Stimulated activated CD8-positive, alpha-beta memory T cell treated with anti-CD3 and anti-CD28 coated beads, Interleukin-12 subunit alpha, Interleukin-12 subunit beta, amount 100 ng/mL, for 1 hour (primary cell): Measurements from ENCODE around the gene BIRC3.
A peak's percentile ranks its signal among the peaks of the same experiment; 100 is the strongest.
"Not testable (repeated sequence)": the region's sequence is repeated elsewhere in the genome, so short reads cannot be mapped to it uniquely, and the experiment has no call there.

Source experiments
- DNase-seq: peaks from one replicate; pipeline ENCODE4 v3.0.0-alpha.2; 2020; ENCODE audit warnings: low read depth

The BIRC3 gene

DNA sequence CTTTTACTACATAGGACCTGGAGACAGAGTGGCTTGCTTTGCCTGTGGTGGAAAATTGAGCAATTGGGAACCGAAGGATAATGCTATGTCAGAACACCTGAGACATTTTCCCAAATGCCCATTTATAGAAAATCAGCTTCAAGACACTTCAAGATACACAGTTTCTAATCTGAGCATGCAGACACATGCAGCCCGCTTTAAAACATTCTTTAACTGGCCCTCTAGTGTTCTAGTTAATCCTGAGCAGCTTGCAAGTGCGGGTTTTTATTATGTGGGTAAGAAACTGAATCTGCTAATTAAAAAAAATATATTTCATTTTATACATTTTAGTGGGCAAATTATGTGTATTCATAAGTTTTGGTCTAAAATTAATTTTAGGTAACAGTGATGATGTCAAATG lies 7.8 kb downstream of the BIRC3 start:
- DNase-seq, result no peak

DNA sequence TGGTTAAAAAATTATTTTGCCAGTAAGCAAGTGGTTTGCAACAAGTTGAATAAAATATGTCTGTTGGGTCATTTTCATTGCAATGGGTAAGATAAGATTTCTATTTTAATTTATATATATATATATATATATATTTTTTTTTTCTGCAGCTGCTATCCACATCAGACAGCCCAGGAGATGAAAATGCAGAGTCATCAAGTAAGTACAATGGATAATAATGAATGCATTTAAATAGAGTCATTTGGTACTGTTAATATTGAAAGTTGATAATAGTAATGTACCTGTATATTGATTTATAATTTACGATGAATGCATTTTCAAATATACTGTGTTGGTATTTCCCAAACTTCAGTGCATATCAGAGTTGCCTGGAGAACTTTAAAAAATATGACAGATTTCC lies 11.5 kb downstream of the BIRC3 start:
- no peak for DNase-seq

GRCh38 chr11:102330231-102330630 lies 12.9 kb downstream of the BIRC3 start:
- no peak for DNase-seq

GRCh38 chr11:102331341-102331740 lies 14.1 kb downstream of the BIRC3 start:
- no peak for DNase-seq

DNA sequence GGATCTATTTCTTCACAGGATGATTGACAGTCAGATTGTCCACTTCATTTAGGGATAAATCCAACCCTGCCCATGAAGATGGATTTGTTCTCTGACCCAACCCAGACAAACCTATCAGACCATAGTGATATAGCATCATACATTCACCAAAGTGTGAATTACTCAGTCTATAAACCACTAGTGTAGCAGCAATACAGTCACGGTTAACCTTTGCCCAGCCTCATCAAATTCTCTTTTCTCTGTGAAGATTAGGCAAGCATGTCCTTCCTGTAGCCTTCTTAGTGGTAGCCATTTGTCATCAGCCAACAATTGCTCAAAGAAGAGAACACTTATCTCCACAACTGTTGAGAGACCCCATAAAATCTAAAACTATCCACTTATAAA lies 15.3 kb downstream of the BIRC3 start:
- DNase-seq, result no peak

- no peak for DNase-seq
These were observed 21.3 kb downstream of the BIRC3 start for GRCh38 chr11:102338479-102339010.

GRCh38 chr11:102341311-102341710 lies 24.0 kb downstream of the BIRC3 start:
- DNase-seq, result not testable (repeated sequence)

DNA sequence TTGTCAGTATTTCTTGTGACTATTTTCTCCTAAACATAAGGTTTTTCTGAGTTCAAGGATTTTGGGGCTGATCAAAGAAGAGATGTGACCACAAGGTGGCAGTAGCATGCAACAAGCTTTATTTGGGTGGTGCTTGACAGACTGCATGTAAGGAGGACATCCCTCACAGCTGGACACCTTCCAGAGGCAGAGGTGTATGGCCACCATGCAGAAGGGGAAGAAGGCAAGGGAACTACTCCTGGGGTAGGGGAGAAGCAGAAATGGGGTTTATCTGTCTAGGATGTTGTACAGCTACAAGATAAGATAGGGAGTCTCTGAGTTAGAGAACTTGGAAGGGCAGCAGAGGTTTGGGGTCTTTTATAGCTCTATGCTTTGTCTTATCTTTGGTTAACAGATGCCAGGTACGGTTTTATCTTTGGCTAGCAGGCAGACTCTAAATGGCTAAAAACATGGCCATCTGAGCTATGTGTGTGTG lies 24.6 kb downstream of the BIRC3 start:
- peak; percentile 66 for DNase-seq

DNA sequence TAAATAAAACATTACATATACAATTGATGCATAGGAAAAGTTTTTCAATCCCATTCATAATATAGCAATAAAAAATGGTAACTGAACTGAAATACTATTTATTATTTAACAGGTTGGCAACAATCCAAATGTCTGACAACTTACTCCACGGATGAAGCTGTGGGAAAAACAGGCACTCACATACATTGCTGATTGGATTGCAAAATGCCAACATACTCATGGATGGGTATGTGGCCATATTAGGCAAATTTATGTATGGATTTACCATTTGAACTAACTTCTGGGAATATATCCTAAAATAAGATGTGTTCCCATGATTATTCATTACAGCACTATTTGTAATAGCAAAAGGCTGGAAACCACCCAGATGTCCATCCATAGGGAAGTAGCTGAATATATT lies 26.5 kb downstream of the BIRC3 start:
- DNase-seq, result no peak

DNA sequence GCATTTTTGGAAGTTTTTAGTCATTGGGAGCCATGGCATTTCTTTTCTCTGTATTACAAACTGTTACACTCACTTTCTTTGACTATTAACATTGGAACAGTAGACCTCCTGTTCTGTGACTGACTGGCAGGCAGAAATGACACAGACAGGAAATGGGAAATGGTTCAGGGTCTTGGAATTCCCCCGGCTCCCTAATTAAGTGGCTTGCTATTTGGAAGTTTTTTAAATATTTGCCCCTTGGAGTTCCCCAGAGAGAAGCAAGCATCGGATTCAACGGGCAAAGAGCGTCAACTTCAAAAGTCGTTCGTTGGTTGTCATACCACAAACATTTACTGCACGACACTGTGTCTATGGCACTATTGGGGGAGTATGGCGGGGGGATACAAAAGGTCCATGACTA lies 28.6 kb downstream of the BIRC3 start:
- DNase-seq, result no peak

GRCh38 chr11:102346456-102346747 lies 29.1 kb downstream of the BIRC3 start:
- DNase-seq, result no peak

- peak; percentile 92 for DNase-seq
These were observed 29.6 kb downstream of the BIRC3 start, which contains the start of gene BIRC2 for GRCh38 chr11:102346748-102347461. TSS of gene BIRC2 (plus strand) at chr11:102347214. CDS start at chr11:102349855, 2,641 bp downstream.

GRCh38 chr11:102347462-102348370 lies 30.4 kb downstream of the BIRC3 start:
- DNase-seq, result no peak

GRCh38 chr11:102357116-102357515 lies 39.8 kb downstream of the BIRC3 start:
- DNase-seq, result no peak

- DNase-seq, result no peak
These were observed 42.1 kb downstream of the BIRC3 start for GRCh38 chr11:102359372-102359771.

DNA sequence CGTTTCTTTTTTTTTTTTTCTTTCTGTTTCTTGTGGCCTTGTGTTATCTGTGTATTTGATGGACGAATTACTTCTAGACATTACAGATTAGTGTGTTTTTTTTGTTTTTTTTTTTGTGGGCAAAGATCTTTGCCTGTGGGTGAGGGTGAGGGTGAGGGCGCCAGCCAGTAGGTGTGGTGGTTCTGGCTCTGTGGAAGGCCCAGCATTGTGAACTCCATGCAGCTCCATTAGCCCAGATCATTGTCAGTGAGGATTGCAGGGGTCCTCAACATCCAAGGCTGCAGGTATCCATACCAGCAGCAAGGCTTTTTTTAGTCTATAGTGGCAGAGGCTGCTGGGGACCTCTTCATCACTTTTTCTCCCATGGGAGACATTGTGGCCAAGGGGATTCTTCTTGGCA lies 43.4 kb downstream of the BIRC3 start:
- no peak for DNase-seq

DNA sequence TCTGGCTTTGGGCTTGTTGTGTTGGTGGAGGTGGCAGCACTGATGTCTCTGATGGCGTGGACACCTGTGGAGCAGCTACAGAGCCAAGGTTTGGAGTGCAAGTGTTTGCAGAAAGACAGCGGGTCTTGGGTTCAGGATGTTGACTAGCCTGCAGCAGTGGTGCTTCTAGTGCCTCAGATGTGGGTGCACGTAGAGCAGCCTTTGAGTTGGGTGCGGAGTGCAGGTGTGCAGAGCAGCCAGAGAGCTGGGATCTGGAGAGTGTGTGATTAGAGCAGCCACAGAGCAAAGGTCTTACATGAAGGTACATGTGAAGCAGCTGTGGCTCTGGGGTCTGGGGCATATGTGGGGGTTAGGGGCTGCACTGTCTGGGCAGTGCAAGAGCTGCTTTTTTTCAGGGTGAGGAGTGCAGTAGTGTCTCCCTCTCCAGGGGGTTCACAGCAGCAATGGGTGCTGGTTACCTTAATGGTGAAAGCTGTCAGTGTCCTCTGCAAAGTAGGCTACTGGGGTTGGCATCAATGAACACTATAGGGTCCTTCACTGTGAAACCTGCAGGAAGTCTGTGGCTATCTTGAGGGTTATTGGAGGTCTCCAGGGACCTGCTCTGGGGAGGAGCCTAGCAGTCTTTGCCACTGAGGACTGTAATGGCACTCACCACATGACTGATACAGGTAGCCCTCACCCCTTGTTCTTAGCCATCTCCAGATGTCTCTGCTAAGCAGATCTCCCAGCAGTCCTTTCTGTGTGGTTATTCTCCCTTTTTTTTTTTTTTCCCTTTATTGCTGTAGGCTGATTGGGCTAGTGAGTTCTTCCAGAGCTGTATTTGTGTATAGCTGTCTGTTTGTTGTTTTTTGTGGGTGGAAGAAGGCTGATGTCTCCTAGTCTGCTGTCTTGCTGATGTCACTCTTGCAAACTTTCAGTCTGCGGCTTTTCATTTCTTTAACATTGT lies 44.1 kb downstream of the BIRC3 start:
- DNase-seq, result no peak

DNA sequence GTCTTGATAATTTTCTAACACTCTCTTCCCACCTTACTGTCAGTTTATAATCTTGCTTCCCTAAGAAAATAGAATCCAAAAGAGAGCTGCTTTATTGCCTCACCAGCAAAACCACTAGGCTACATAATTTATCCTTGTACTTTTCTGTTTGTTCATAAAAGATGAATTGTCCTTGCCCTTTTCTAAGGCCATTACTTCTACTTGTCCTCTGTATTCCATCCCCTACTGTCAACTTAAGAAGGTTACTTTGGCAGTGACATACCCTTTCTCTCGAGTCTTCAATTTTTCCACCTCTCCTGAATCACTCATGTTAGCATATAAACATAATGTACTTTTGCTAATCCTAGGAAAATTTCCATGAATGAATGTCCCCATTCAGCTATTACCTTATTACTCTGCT lies 47.7 kb downstream of the BIRC3 start:
- no peak for DNase-seq

- no peak for DNase-seq
These were observed 50.1 kb downstream of the BIRC3 start for GRCh38 chr11:102367364-102367763.

DNA sequence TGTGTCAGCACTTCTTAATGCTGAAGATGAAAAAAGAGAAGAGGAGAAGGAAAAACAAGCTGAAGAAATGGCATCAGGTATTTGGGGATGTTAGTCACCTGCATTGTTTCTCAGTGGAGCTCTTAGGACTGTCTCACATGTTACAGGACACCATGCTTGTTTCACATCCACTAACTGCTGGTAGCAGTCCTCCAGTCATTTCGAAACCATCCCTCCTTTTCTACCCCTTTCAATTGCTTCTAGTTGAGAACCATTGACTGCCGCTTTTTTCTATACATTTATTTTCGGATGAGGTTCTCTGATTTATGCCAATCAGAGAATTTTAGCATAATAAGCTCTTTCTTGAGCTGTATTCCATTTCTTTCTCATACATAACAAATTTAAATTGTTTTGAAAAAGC lies 51.2 kb downstream of the BIRC3 start:
- DNase-seq, result no peak

GRCh38 chr11:102374633-102375424 lies 57.5 kb downstream of the BIRC3 start:
- DNase-seq, result not testable (repeated sequence)
